Measurements from ENCODE around the gene CDH23. TPM values are rescaled to one million over a fixed set of nuclear protein-coding genes. Genes with fewer than 3 reads are reported as not detected.
A peak's percentile ranks its signal among the peaks of the same experiment; 100 is the strongest.

The CDH23 gene
- total RNA-seq, 1 experiment from 2014 or later, result 2.1 TPM

DNA sequence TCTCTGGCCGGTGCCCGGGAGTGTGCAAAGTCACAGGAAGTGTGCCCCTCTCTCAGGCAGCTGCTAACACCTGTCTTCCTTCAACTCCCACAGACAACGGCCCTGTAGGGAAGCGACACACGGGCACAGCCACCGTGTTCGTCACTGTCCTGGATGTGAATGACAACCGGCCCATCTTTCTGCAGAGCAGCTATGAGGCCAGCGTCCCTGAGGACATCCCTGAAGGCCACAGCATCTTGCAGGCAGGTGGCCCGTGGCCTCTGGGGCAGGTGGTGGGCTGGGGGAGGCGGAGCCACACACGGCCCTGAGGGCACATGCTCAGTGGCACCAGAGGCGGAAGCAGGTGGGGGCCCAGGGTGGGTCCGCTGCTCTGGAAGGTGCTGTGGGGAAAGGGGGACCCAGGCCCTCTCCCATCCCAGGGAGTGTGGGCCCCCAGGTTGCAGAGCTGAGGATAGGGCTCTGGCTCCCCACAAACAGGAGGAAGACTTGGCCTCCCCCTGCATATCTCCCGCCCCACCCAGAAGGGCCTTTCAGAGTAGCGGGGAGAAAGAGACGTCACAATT is 315.9 kb downstream of the CDH23 start:
- peaks cover 3% of the 10 kb centered on the region; the same call in 1 of the 2 replicates for H4K20me1 ChIP-seq (ENCODE audit: insufficient read depth, low read depth, low read length)
- no peaks in the 10 kb centered on the region for H3K79me2 ChIP-seq (ENCODE audit: low read length)
- peaks cover 30% of the 10 kb centered on the region for H3K4me1 ChIP-seq (ENCODE audit: low read length)
- no peaks in the 10 kb centered on the region for H3K9me3 ChIP-seq (ENCODE audit: low read length)
- no peak overlapping the region for H3K4me2 ChIP-seq (ENCODE audit: low read depth, low read length, poor library complexity, severe bottlenecking)
- H3K36me3 ChIP-seq (ENCODE audit: insufficient read depth, low read length), result no peaks in the 10 kb centered on the region
- no peak overlapping the region for H3K4me3 ChIP-seq (ENCODE audit: low read length)
- no peak overlapping the region for H2AFZ ChIP-seq (ENCODE audit: low read length)
- H3K27me3 ChIP-seq (ENCODE audit: low read length), result no peaks in the 10 kb centered on the region
- no peak overlapping the region for H3K27ac ChIP-seq (ENCODE audit: low read length)
- H3K9me2 ChIP-seq (replicated peaks; ENCODE audit: insufficient read depth, low read length), result no peaks in the 10 kb centered on the region
- DNase-seq, result no peak
- no peak overlapping the region for H3K9ac ChIP-seq (ENCODE audit: low read length)

DNA sequence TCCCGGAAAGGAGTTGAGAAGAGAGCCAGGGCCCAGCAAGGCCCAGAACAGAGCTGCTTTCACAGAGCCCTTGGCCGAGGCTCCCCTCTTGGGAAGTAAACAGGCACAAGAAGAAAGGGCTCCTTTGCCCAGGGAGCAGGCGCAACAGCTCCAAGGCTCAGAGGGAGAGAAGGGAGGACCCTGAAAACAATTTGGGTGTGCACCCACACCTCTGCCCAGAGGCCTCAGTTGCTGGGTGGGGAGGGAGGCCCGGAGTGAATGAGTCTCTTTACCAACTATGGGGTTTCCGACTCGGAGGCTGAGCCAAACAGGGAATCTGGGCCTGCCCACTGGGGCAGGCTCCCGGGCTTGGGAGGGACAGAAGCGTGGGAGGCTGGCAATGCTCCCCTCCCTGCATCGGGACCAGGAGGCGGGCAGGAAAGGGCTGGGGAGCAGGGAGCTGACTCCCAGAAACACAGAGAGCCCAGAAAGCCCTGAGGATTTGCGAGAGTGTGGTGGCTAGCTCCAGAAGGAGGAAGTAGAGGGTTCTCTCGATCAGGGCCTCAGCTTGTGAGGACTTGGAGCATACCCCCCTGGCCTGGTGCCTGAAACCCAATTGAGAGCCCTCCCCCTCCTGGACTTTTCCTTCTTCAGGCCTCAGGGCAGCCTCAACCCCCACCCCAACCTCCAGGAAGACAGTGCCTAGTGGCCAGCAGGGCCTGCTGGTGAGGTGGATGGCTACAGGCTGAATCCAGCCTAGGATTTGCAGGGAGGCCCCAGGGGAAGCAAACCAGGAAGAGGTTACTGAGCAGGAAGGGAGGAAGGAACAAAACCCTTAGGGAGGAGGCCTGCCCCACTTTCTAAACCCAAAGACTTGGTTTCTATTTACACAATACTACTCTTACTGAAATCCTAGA is 316.7 kb downstream of the CDH23 start:
- no peak overlapping the region for H2AFZ ChIP-seq (ENCODE audit: low read length)
- no peak overlapping the region for H3K4me2 ChIP-seq (ENCODE audit: low read depth, low read length, poor library complexity, severe bottlenecking)
- H3K36me3 ChIP-seq (ENCODE audit: insufficient read depth, low read length), result no peaks in the 10 kb centered on the region
- no peaks in the 10 kb centered on the region for H3K79me2 ChIP-seq (ENCODE audit: low read length)
- no peak overlapping the region for H3K4me3 ChIP-seq (ENCODE audit: low read length)
- DNase-seq, result no peak
- H3K27me3 ChIP-seq (ENCODE audit: low read length), result no peaks in the 10 kb centered on the region
- H3K9me3 ChIP-seq (ENCODE audit: low read length), result no peaks in the 10 kb centered on the region
- H4K20me1 ChIP-seq (ENCODE audit: insufficient read depth, low read depth, low read length), result peaks cover 2% of the 10 kb centered on the region; the same call in 1 of the 2 replicates
- H3K4me1 ChIP-seq (ENCODE audit: low read length), result peaks cover 30% of the 10 kb centered on the region
- H3K9ac ChIP-seq (ENCODE audit: low read length), result 0 out of 2 replicates have a peak overlapping the region, but pooled peaks have one; percentile 15
- H3K27ac ChIP-seq (ENCODE audit: low read length), result no peak overlapping the region
- no peaks in the 10 kb centered on the region for H3K9me2 ChIP-seq (replicated peaks; ENCODE audit: insufficient read depth, low read length)

- no peaks in the 10 kb centered on the region for H3K79me2 ChIP-seq (ENCODE audit: low read length)
- H3K4me3 ChIP-seq (ENCODE audit: low read length), result no peak overlapping the region
- H4K20me1 ChIP-seq (ENCODE audit: insufficient read depth, low read depth, low read length), result no peaks in the 10 kb centered on the region; the same call in 1 of the 2 replicates
- no peaks in the 10 kb centered on the region for H3K27me3 ChIP-seq (ENCODE audit: low read length)
- no peaks in the 10 kb centered on the region for H3K9me3 ChIP-seq (ENCODE audit: low read length)
- no peak overlapping the region for H3K27ac ChIP-seq (ENCODE audit: low read length)
- no peak overlapping the region for H2AFZ ChIP-seq (ENCODE audit: low read length)
- H3K36me3 ChIP-seq (ENCODE audit: insufficient read depth, low read length), result no peaks in the 10 kb centered on the region
- H3K4me1 ChIP-seq (ENCODE audit: low read length), result peaks cover 30% of the 10 kb centered on the region
- no peaks in the 10 kb centered on the region for H3K9me2 ChIP-seq (replicated peaks; ENCODE audit: insufficient read depth, low read length)
- H3K4me2 ChIP-seq (ENCODE audit: low read depth, low read length, poor library complexity, severe bottlenecking), result no peak overlapping the region
- H3K9ac ChIP-seq (ENCODE audit: low read length), result no peak overlapping the region
- DNase-seq, result no peak
Measured at GRCh38 chr10:71714031-71714410, 317.3 kb downstream of the CDH23 start.

- Histone ChIP-seq H3K36me3 (ENCODE audit: insufficient read depth, low read length) (no peaks in the 10 kb centered on the region), H3K4me1 (ENCODE audit: low read length) (peaks cover 25% of the 10 kb centered on the region), H3K4me2 (ENCODE audit: low read depth, low read length, poor library complexity, severe bottlenecking) (no peak overlapping the region), H2AFZ (ENCODE audit: low read length) (no peak overlapping the region), H3K9ac (ENCODE audit: low read length) (no peak overlapping the region), H3K9me2 (replicated peaks; ENCODE audit: insufficient read depth, low read length) (no peaks in the 10 kb centered on the region), H3K27ac (ENCODE audit: low read length) (no peak overlapping the region), H4K20me1 (ENCODE audit: insufficient read depth, low read depth, low read length) (no peaks in the 10 kb centered on the region; the same call in 1 of the 2 replicates), H3K27me3 (ENCODE audit: low read length) (no peaks in the 10 kb centered on the region), H3K4me3 (ENCODE audit: low read length) (no peak overlapping the region), H3K79me2 (ENCODE audit: low read length) (no peaks in the 10 kb centered on the region), H3K9me3 (ENCODE audit: low read length) (no peaks in the 10 kb centered on the region)
- DNase-seq, result no peak
Measured at GRCh38 chr10:71714592-71714991, 317.9 kb downstream of the CDH23 start.

GRCh38 chr10:71715026-71715425 is 318.3 kb downstream of the CDH23 start:
- no peak for DNase-seq
- Histone ChIP-seq H3K36me3 (ENCODE audit: insufficient read depth, low read length) (no peaks in the 10 kb centered on the region), H3K9me3 (ENCODE audit: low read length) (no peaks in the 10 kb centered on the region), H3K9ac (ENCODE audit: low read length) (no peak overlapping the region), H2AFZ (ENCODE audit: low read length) (no peak overlapping the region), H3K27me3 (ENCODE audit: low read length) (no peaks in the 10 kb centered on the region), H3K27ac (ENCODE audit: low read length) (no peak overlapping the region), H3K9me2 (replicated peaks; ENCODE audit: insufficient read depth, low read length) (no peaks in the 10 kb centered on the region), H3K4me3 (ENCODE audit: low read length) (no peak overlapping the region), H4K20me1 (ENCODE audit: insufficient read depth, low read depth, low read length) (no peaks in the 10 kb centered on the region; the same call in 1 of the 2 replicates), H3K4me2 (ENCODE audit: low read depth, low read length, poor library complexity, severe bottlenecking) (no peak overlapping the region), H3K4me1 (ENCODE audit: low read length) (peaks cover 22% of the 10 kb centered on the region), H3K79me2 (ENCODE audit: low read length) (no peaks in the 10 kb centered on the region)

DNA sequence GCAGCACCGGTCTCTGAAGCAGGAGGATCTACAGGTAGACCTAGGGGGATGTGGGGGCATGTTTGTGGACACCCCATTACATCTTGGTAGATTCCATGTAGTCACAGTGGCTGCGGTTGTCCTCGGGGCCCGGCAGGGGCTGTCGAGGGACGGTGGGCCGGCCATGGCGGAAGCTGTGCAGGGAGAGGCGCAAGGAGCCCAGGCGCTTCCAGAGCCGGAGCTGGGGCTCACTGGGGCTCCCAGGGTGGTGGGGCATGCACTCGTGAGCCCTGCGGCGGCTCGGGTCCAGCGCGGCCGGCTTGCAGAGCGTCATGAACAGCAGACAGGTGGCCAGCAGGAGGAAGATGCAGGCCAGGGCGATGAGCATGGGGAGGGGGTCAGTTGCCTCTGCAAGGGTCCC is 319.1 kb downstream of the CDH23 start:
- H3K4me1 ChIP-seq (ENCODE audit: low read length), result peaks cover 22% of the 10 kb centered on the region
- H3K9me2 ChIP-seq (replicated peaks; ENCODE audit: insufficient read depth, low read length), result no peaks in the 10 kb centered on the region
- no peak overlapping the region for H3K4me2 ChIP-seq (ENCODE audit: low read depth, low read length, poor library complexity, severe bottlenecking)
- DNase-seq, result no peak
- no peaks in the 10 kb centered on the region for H3K27me3 ChIP-seq (ENCODE audit: low read length)
- no peak overlapping the region for H2AFZ ChIP-seq (ENCODE audit: low read length)
- H3K36me3 ChIP-seq (ENCODE audit: insufficient read depth, low read length), result no peaks in the 10 kb centered on the region
- H3K9ac ChIP-seq (ENCODE audit: low read length), result no peak overlapping the region
- H3K9me3 ChIP-seq (ENCODE audit: low read length), result no peaks in the 10 kb centered on the region
- no peak overlapping the region for H3K27ac ChIP-seq (ENCODE audit: low read length)
- H4K20me1 ChIP-seq (ENCODE audit: insufficient read depth, low read depth, low read length), result no peaks in the 10 kb centered on the region
- no peak overlapping the region for H3K4me3 ChIP-seq (ENCODE audit: low read length)
- no peaks in the 10 kb centered on the region for H3K79me2 ChIP-seq (ENCODE audit: low read length)

DNA sequence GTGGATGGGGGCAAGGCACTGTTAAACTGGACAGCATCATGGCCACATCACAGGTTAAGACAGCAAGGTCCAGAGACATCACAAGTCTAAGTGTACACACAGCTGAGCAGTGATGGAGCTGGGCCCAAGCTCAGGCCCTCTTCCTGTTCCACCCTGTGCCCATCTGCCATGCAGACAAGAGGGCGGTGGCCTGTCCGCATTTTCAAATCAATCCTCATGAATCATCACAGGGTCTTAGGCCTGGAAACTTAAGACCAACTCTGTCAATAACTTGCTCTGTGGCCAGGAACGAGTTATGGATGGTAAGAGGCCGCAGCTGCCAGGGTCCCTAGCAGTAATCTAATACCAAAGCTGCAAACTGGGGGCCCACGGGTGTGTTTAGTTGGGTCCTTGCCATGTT is 319.7 kb downstream of the CDH23 start:
- Histone ChIP-seq H3K9me3 (ENCODE audit: low read length) (no peaks in the 10 kb centered on the region), H3K4me1 (ENCODE audit: low read length) (peaks cover 22% of the 10 kb centered on the region), H3K79me2 (ENCODE audit: low read length) (no peaks in the 10 kb centered on the region), H3K4me3 (ENCODE audit: low read length) (no peak overlapping the region), H3K27ac (ENCODE audit: low read length) (no peak overlapping the region), H3K27me3 (ENCODE audit: low read length) (no peaks in the 10 kb centered on the region), H3K36me3 (ENCODE audit: insufficient read depth, low read length) (no peaks in the 10 kb centered on the region), H3K9ac (ENCODE audit: low read length) (no peak overlapping the region), H3K4me2 (ENCODE audit: low read depth, low read length, poor library complexity, severe bottlenecking) (no peak overlapping the region), H2AFZ (ENCODE audit: low read length) (no peak overlapping the region), H4K20me1 (ENCODE audit: insufficient read depth, low read depth, low read length) (no peaks in the 10 kb centered on the region), H3K9me2 (replicated peaks; ENCODE audit: insufficient read depth, low read length) (no peaks in the 10 kb centered on the region)
- DNase-seq, result no peak

GRCh38 chr10:71717056-71717455 is 320.3 kb downstream of the CDH23 start:
- no peaks in the 10 kb centered on the region for H3K9me3 ChIP-seq (ENCODE audit: low read length)
- peaks cover 22% of the 10 kb centered on the region for H3K4me1 ChIP-seq (ENCODE audit: low read length)
- H3K36me3 ChIP-seq (ENCODE audit: insufficient read depth, low read length), result no peaks in the 10 kb centered on the region
- no peak overlapping the region for H3K4me2 ChIP-seq (ENCODE audit: low read depth, low read length, poor library complexity, severe bottlenecking)
- H4K20me1 ChIP-seq (ENCODE audit: insufficient read depth, low read depth, low read length), result no peaks in the 10 kb centered on the region
- no peaks in the 10 kb centered on the region for H3K79me2 ChIP-seq (ENCODE audit: low read length)
- no peak overlapping the region for H3K27ac ChIP-seq (ENCODE audit: low read length)
- DNase-seq, result no peak
- H3K4me3 ChIP-seq (ENCODE audit: low read length), result no peak overlapping the region
- H2AFZ ChIP-seq (ENCODE audit: low read length), result no peak overlapping the region
- no peak overlapping the region for H3K9ac ChIP-seq (ENCODE audit: low read length)
- no peaks in the 10 kb centered on the region for H3K9me2 ChIP-seq (replicated peaks; ENCODE audit: insufficient read depth, low read length)
- H3K27me3 ChIP-seq (ENCODE audit: low read length), result no peaks in the 10 kb centered on the region

All from Karpas-422 (cell line).